Activated naive CD8-positive, alpha-beta T cell treated with anti-CD3 and anti-CD28 coated beads, Interleukin-2, amount 50 U/mL, for 16 hours (primary cell): ENCODE results near the gene HES2.
A peak's percentile ranks its signal among the peaks of the same experiment; 100 is the strongest.
"Not testable (repeated sequence)": the region's sequence is repeated elsewhere in the genome, so short reads cannot be mapped to it uniquely, and the experiment has no call there.

Source experiments
- DNase-seq: peaks from one replicate; pipeline ENCODE4 v3.0.0-alpha.2; 2020; ENCODE audit warnings: low read depth, low spot score

HES2 gene

GRCh38 chr1:6391951-6392808, 27.5 kb downstream of the HES2 start:
- DNase-seq: no peak

GRCh38 chr1:6389971-6390370, 29.7 kb downstream of the HES2 start:
- no peak for DNase-seq

- DNase-seq: no peak
Measured at GRCh38 chr1:6386371-6386949, 33.3 kb downstream of the HES2 start.

GRCh38 chr1:6385488-6386191, 34.1 kb downstream of the HES2 start:
- no peak for DNase-seq

GRCh38 chr1:6384962-6385361, 34.8 kb downstream of the HES2 start:
- no peak for DNase-seq

- DNase-seq: no peak
Measured at GRCh38 chr1:6384135-6384534, 35.6 kb downstream of the HES2 start.

- DNase-seq: no peak
Measured at GRCh38 chr1:6380037-6380436, 39.7 kb downstream of the HES2 start.

GRCh38 chr1:6378096-6378746, 41.5 kb downstream of the HES2 start:
- DNase-seq: no peak

- DNase-seq: no peak
Measured at GRCh38 chr1:6373961-6374720, 45.6 kb downstream of the HES2 start.

- not testable (repeated sequence) for DNase-seq
Measured at GRCh38 chr1:6372236-6372635, 47.5 kb downstream of the HES2 start.

GRCh38 chr1:6370006-6370405, 49.7 kb downstream of the HES2 start:
- DNase-seq: no peak

GRCh38 chr1:6367381-6368012, 52.2 kb downstream of the HES2 start:
- DNase-seq: no peak

GRCh38 chr1:6365047-6365446, 54.7 kb downstream of the HES2 start:
- peak; percentile 31 for DNase-seq

GRCh38 chr1:6363085-6363884, 56.4 kb downstream of the HES2 start:
- DNase-seq: not testable (repeated sequence)
